SH-SY5Y (cell line): Measurements from ENCODE around the gene APLP2.

ENCODE experiments used
- GATA2 ChIP-seq: IDR thresholded peaks from 2 replicates; pipeline ENCODE4 v1.6.1; 2011; ENCODE audit warnings: mild to moderate bottlenecking, low read depth, low read length
- GATA3 ChIP-seq: IDR thresholded peaks from 2 replicates; pipeline ENCODE4 v1.6.1; 2011; ENCODE audit warnings: low read depth, mild to moderate bottlenecking, low read length, moderate library complexity

- TF ChIP-seq GATA2 (no peak), GATA3 (no peak)
Observed at GRCh38 chr11:130180896-130181294, 111.2 kb downstream of the APLP2 start.
